Mucosa of rectum (tissue), 2 donors: ENCODE results near the gene SGMS1.
"Not testable (repeated sequence)": the region's sequence is repeated elsewhere in the genome, so short reads cannot be mapped to it uniquely, and the experiment has no call there.

Experiments
- H3K27ac ChIP-seq, 2 donors: one replicate each; pipeline ENCODE4 v1.7.0; 2013; ENCODE audit warnings: inconsistent platforms in 2 of 2, low read depth in 2 of 2, low read length in 2 of 2
- H3K27me3 ChIP-seq, 2 donors: one replicate each; pipeline ENCODE4 v1.7.0; 2013; ENCODE audit warnings: low read length in 2 of 2; ENCODE audit not compliant: control insufficient read depth in 2 of 2, insufficient read depth in 2 of 2
- H3K36me3 ChIP-seq, 2 donors: one replicate each; pipeline ENCODE4 v1.7.0; 2013; ENCODE audit warnings: low read length in 2 of 2; ENCODE audit not compliant: control insufficient read depth in 2 of 2, insufficient read depth in 2 of 2
- H3K4me1 ChIP-seq, 2 donors: one replicate each; pipeline ENCODE4 v1.7.0; 2013; ENCODE audit warnings: low read length in 2 of 2, mild to moderate bottlenecking in 1 of 2; ENCODE audit not compliant: control insufficient read depth in 2 of 2, insufficient read depth in 2 of 2
- H3K4me3 ChIP-seq, 2 donors: one replicate each; pipeline ENCODE4 v1.7.0; 2013; ENCODE audit warnings: low read length in 2 of 2
- H3K9ac ChIP-seq, 2 donors: one replicate each; pipeline ENCODE4 v1.7.0; 2013; ENCODE audit warnings: low read length in 2 of 2, low read depth in 1 of 2, mild to moderate bottlenecking in 1 of 2
- H3K9me3 ChIP-seq, 2 donors: one replicate each; pipeline ENCODE4 v1.7.0; 2013; ENCODE audit warnings: low read length in 2 of 2; ENCODE audit not compliant: control insufficient read depth in 2 of 2
- donor health status: healthy.
- donor health status: Normal muscosa, but diverticular disease.

Gene SGMS1

DNA sequence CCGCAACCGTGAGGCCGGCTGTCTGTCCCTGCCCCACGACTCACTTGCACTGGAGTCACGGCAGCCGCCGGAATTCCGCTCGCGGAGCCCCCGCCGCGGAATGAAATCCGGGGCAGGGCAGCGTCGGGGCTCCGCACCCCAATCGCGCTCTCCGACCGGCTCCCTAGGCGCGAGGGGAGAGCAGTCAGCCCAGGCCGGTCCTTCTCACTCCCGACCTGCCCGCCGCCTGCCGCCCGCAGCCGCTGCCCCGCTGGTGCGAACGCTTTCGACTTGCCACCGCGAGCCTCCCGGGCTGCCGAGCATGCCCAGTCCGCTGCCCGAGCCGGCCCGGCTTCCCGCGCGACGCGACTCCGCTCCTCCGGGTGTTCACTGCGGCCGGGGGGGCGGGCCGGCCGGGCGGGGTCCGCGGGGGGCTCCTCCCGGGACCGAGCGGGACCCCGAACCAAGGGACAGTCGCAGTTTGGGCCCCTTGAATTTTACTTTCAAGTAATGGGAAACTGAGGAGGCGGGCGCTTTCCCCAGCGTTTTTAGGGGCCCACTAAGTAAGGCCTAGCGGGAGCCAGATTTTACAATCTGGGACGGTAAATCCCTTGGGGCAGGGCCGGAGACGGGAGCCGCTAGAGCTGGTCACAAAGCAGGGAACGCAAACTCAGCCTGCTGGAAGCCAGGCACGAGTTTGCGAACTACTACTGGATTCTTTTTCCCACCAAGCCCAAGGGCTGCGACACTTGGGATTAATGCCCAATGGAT is at the start of gene SGMS1:
TSS of gene SGMS1 (minus strand) at position 294 of the 750 bp plus-strand sequence. CDS start 279,842 bp downstream, outside the sequence.
- H3K9me3 ChIP-seq: no peaks in the 10 kb centered on the region
- no peaks in the 10 kb centered on the region for H3K27me3 ChIP-seq

DNA sequence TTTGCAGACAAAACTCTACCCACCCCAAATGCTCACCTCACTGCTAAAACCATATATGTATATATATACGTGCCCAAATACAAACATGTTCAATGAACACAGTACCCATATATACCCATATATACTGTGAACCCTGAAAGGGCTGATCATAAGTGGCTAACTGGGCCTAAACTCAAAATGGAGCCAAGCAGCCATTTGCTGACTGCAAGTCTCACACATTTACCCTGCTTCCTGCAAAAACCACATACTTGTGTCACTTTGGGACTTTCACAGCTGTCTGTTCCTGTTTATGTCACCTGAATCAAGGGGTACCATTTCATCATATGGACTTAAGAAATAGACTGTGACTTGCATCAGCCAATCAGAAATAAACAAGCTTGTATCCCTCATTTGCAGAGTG is 48.4 kb upstream of the SGMS1 start:
- not testable (repeated sequence) for H3K4me1 ChIP-seq, H3K9ac ChIP-seq, H3K9me3 ChIP-seq, H3K27ac ChIP-seq, H3K27me3 ChIP-seq, H3K4me3 ChIP-seq, H3K36me3 ChIP-seq

More for the DNA sequence above, at the start of gene SGMS1:
- no peaks in the 10 kb centered on the region for H3K36me3 ChIP-seq
- H3K4me1 ChIP-seq: peaks cover 19% of the 10 kb centered on the region in 2 donors
- H3K4me3 ChIP-seq: peak within 1 kb of the TSS; percentile 83 to 95
- peak within 1 kb of the TSS; percentile 94 to 97 for H3K9ac ChIP-seq
- peak within 1 kb of the TSS; percentile 99 to 100 for H3K27ac ChIP-seq

DNA sequence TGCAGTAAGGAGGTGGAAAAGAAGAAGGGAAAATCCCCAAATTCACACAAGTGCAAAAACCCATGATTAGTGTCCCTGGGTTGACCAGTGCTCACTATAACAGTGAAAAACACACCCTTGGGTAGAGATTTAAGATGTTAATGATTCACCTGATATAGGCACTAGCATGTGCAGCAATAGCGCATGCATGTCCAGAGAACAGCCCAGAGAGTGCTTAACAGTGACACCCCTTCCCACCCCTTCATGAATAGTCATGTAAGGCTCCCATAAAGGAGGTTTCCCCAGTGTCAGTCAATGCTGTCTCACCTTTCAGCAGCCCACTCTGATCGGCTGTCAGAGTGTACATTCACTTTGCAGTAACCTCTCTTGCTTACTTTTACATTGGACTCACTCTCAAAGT is 47.9 kb upstream of the SGMS1 start:
- not testable (repeated sequence) for H3K27ac ChIP-seq, H3K4me3 ChIP-seq, H3K4me1 ChIP-seq, H3K9me3 ChIP-seq, H3K27me3 ChIP-seq, H3K9ac ChIP-seq, H3K36me3 ChIP-seq

DNA sequence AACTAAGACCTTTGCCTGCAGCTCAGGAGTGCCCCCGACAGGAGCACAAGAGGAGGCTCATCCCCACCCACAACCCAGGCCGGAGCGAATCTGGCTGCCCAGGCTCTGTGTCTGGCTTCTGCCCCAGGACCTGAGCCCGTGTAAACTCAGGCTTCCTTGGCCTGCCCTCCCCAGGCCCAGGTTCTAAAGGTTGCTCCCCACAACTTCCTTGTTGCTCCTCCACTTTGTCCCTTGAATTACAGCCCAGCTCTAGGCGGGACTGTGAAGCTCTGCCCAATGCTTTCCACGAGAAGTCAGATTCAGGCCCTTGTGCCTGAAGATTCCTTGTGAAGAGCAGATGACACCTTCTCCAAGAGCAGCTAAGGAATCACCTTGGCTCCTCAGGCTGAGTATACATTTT is 46.2 kb upstream of the SGMS1 start:
- H3K9me3 ChIP-seq, H3K4me3 ChIP-seq, H3K36me3 ChIP-seq, H3K9ac ChIP-seq, H3K27ac ChIP-seq, H3K27me3 ChIP-seq, H3K4me1 ChIP-seq: not testable (repeated sequence)

DNA sequence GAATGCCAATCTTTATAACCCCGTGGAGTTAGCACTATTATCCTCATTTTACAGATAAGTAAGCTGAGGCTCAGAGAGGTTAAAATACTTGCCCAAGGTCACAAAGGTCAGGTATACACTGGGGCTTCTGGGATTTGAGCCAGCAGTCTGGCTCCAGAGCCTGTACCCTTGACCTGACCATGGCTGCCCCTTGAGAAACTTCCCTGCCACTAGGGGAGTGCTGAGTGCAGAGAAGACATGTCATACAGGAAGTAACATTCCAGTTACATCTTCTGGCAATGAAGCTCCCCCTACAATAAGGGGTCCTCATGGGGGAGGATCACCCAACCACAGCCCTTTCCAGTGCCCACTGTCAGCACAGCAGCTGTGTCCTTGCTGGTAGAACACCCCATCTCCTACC is 43.6 kb upstream of the SGMS1 start:
- H3K4me3 ChIP-seq, H3K4me1 ChIP-seq, H3K27ac ChIP-seq, H3K36me3 ChIP-seq, H3K9ac ChIP-seq, H3K9me3 ChIP-seq, H3K27me3 ChIP-seq: not testable (repeated sequence)

DNA sequence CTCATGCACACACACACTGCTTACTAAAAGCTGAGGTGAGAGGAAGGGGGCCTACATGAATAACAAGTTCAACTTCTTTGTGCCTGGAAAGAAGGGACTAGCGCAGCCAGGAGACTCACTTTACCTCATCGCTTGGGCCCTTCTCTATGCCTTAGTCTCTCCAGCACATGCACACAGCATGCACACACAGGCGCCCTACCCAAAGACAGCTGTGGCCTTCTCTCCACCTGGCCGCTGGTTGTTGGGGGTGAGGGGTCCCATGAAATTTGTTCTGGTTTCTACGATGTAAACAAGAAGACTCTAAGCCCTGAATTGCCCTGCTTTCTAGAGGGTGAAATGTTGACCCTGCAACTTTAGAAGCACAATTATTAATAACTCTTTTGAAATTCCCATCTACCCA is 38.7 kb upstream of the SGMS1 start:
- not testable (repeated sequence) for H3K27ac ChIP-seq, H3K9me3 ChIP-seq, H3K4me3 ChIP-seq, H3K36me3 ChIP-seq, H3K9ac ChIP-seq, H3K27me3 ChIP-seq, H3K4me1 ChIP-seq

DNA sequence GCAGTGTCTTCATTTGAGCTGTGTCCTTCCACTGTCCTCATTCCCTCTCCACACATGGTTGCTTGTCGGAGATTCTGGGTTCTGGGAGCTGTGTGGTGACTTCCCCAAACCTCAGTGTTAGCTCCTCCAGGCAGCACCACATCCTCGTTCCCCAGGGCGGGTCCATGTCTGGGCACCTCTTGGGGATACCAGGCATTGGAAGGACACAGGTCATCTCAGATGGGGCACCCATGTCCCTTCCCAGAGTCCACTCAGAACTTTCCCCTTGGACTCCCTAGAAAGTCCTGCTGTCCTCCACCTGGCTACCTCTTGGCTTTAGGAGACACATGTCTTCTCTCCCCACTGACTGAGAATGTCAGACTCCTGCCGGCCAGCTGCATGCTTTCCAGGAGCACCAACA is 37.8 kb upstream of the SGMS1 start:
- H3K4me3 ChIP-seq, H3K36me3 ChIP-seq, H3K9me3 ChIP-seq, H3K4me1 ChIP-seq, H3K27me3 ChIP-seq, H3K9ac ChIP-seq, H3K27ac ChIP-seq: not testable (repeated sequence)

DNA sequence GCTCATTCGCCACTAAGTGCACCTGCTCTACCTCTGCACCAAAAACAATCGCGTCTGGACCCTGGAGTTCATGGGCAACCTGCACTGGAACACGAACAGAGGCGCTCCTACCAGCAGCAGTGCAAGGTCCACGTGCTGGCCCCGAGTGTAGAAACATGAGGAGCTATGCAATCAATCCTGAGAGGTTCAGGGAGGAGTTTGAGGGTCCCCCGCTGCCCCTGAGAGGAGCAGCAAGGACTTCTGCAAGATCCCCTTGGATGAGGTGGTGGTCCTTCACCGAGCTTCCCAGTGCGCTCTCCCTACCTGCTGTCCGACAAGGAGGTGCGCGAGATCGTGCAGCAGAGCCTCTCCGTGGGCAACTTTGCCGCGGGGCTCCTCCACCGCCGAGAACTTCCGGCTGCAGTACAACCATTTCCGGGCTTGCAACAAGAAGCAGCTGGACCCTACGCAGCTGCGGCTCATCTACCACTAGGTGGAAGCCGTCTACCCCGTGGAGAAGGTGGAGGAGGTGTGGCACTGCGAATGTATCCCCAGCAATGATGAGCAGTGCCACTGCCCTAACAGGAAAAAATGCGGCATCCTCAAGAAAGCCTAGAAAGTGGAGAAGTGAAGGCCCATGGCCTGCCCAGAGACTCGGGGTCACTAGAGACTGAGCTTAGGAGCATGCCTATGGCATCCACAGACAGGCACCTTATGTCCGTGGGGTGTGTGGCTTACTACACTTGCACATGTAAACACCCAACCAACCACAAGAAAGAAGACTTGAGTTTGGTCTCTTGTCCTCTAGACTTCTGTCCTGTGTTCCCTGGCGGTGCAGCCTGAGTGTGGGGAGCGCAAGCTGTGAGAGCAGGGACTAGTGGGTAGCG is 36.3 kb upstream of the SGMS1 start:
- H3K4me1 ChIP-seq, H3K27me3 ChIP-seq, H3K9ac ChIP-seq, H3K9me3 ChIP-seq, H3K27ac ChIP-seq, H3K36me3 ChIP-seq: not testable (repeated sequence)
- peak overlapping the region; percentile 44 to 67 for H3K4me3 ChIP-seq

DNA sequence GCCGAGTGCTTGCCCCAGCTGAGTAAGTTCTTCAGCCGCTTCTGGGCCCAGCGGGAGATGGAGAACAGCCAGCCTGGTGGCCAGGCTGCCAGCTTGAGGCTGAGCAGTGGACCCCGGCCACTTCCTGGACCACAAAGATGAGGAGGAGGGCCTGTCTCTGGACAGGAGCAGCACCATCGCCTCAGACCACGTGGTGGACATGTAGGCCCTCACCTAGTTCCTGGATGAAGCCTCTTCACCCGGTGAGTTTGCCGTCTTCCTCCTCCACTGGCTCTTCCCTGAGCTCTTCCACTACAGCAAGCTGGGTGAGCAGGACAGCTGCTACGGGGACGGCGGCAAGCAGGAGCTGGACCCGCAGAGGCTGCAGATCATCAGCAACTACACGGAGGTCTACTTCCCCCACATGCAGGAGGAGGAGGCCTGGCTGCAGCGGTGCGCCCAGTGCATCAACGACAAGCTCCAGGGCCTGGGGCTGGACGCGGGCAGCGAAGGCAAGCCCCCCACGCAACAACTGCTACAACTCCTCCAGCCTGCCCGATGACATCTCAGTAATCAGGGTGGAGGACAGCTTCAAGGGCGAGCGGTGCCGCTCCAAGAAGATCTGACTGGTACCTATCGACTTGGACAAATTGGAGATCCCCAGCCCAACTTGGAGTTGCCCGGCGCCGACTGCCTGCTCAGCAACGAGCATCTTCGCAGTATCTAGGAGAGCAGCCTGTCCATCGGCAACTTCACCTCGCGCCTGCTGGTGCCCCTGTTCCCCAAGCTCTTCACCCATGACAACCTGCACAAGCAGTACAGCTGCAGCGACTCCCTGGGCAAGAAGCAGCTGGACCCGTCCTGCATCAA is 35.5 kb upstream of the SGMS1 start:
- not testable (repeated sequence) for H3K27ac ChIP-seq, H3K9me3 ChIP-seq, H3K4me1 ChIP-seq, H3K36me3 ChIP-seq, H3K27me3 ChIP-seq, H3K9ac ChIP-seq
- H3K4me3 ChIP-seq: peak overlapping the region in 1 of 2 donors; percentile 67

DNA sequence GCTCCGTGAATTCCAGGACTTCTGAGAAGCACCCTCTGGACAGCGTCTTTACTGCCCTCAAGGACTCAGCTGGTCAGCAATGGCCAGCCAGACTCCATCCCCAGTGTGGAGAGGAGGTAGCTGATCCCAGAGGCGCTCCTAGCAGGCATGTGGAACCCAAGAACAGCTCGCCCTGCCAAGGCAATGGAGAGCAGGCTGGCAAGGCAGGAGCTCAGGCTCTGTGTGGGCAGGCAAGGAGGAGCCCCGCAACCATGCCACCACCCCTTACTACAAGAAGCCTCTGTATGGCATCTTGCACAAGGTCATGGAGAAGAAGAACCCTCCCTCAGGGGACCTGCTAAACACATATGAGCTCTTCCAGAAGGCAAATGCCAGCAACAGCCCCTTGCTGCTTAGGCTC is 34.4 kb upstream of the SGMS1 start:
- H3K9ac ChIP-seq: no peak overlapping the region
- H3K27me3 ChIP-seq: no peaks in the 10 kb centered on the region
- no peaks in the 10 kb centered on the region for H3K9me3 ChIP-seq

More for the DNA sequence above, 34.4 kb upstream of the SGMS1 start:
- Histone ChIP-seq H3K4me1 (peaks cover 0 to 2% of the 10 kb centered on the region in 2 donors), H3K4me3 (no peak overlapping the region), H3K36me3 (no peaks in the 10 kb centered on the region), H3K27ac (no peak overlapping the region)
